Progenitor cell of endocrine pancreas (in vitro differentiated cells): ENCODE data around the gene SLC35A5. TPM values are rescaled to one million over a fixed set of nuclear protein-coding genes. Genes with fewer than 3 reads are reported as not detected.

Experiments
- DNase-seq: peaks from one replicate; pipeline ENCODE4 v3.0.0; 2021; ENCODE audit warnings: low spot score; ENCODE audit not compliant: unreplicated experiment
- H3K27ac Mint-ChIP-seq: 2 replicates; pipeline ENCODE4 v1.8.0; 2021; ENCODE audit warnings: mild to moderate bottlenecking, moderate library complexity, mixed read lengths
- H3K27me3 Mint-ChIP-seq: 2 replicates; pipeline ENCODE4 v1.8.0; 2021; ENCODE audit warnings: mixed read lengths
- H3K36me3 Mint-ChIP-seq: 2 replicates; pipeline ENCODE4 v1.8.0; 2022; ENCODE audit warnings: mixed read lengths; ENCODE audit not compliant: insufficient read depth
- H3K4me1 Mint-ChIP-seq: 2 replicates; pipeline ENCODE4 v1.8.0; 2021; ENCODE audit warnings: low read depth, mixed read lengths
- H3K4me3 Mint-ChIP-seq: 2 replicates; pipeline ENCODE4 v1.8.0; 2021; ENCODE audit warnings: low read depth, mild to moderate bottlenecking, moderate library complexity, mixed read lengths
- H3K9me3 Mint-ChIP-seq: 2 replicates; pipeline ENCODE4 v1.8.0; 2021; ENCODE audit warnings: low read depth, mixed read lengths
- CTCF ChIP-seq: fragments of 200-600 bp; sonication (generic); IDR thresholded peaks from one replicate; pipeline ENCODE4 v1.5.0; 2021; ENCODE audit warnings: antibody characterized with exemption, mild to moderate bottlenecking; ENCODE audit not compliant: unreplicated experiment
- total RNA-seq: library from RNA; stranded (reverse); gene quantifications from 2 replicates; pipeline ENCODE4 v1.2.1, GENCODE V29; 2021

Gene SLC35A5
- total RNA-seq, 1 donor from 2014 or later = 33.8 TPM

GRCh38 chr3:112607863-112608262 is 46.0 kb downstream of the SLC35A5 start:
- Mint-ChIP-seq H3K4me1 (no peaks in the 10 kb centered on the region), H3K27ac (no peak overlapping the region), H3K4me3 (no peak overlapping the region), H3K27me3 (no peaks in the 10 kb centered on the region), H3K9me3 (no peaks in the 10 kb centered on the region), H3K36me3 (no peaks in the 10 kb centered on the region)
- DNase-seq = no peak
- TF ChIP-seq CTCF = no peak

- no peak for TF ChIP-seq CTCF
- Mint-ChIP-seq H3K27me3 (no peaks in the 10 kb centered on the region), H3K9me3 (no peaks in the 10 kb centered on the region), H3K27ac (no peak overlapping the region), H3K36me3 (no peaks in the 10 kb centered on the region), H3K4me3 (no peak overlapping the region), H3K4me1 (no peaks in the 10 kb centered on the region)
- DNase-seq = no peak
Measured at GRCh38 chr3:112610121-112610520, 48.3 kb downstream of the SLC35A5 start.

- Mint-ChIP-seq H3K4me1 (peaks cover 4% of the 10 kb centered on the region), H3K27me3 (no peaks in the 10 kb centered on the region), H3K36me3 (no peaks in the 10 kb centered on the region), H3K9me3 (no peaks in the 10 kb centered on the region), H3K27ac (no peak overlapping the region), H3K4me3 (no peak overlapping the region)
- no peak for TF ChIP-seq CTCF
- DNase-seq = no peak
Measured at GRCh38 chr3:112611752-112612515, 50.1 kb downstream of the SLC35A5 start.

- peaks cover 4% of the 10 kb centered on the region for H3K4me1 Mint-ChIP-seq
Measured at GRCh38 chr3:112615989-112616731, 54.3 kb downstream of the SLC35A5 start.

More at GRCh38 chr3:112615989-112616731, 54.3 kb downstream of the SLC35A5 start:
- peak overlapping the region; percentile 57 for H3K27ac Mint-ChIP-seq
- H3K9me3 Mint-ChIP-seq = no peaks in the 10 kb centered on the region
- no peak for TF ChIP-seq CTCF
- DNase-seq = no peak
- H3K36me3 Mint-ChIP-seq = peaks cover 2% of the 10 kb centered on the region
- H3K27me3 Mint-ChIP-seq = no peaks in the 10 kb centered on the region
- H3K4me3 Mint-ChIP-seq = no peak overlapping the region
